Trophoblast cell (in vitro differentiated cells and primary cell): ENCODE measurements around the gene TOPAZ1.

Experiments used
- DNase-seq, 2 donors: peaks; one replicate each; pipeline ENCODE4 v3.0.0-alpha.2; 2016
- H2AFZ ChIP-seq: 2 replicates; pipeline ENCODE4 v1.6.1; 2013; ENCODE audit warnings: low read length, moderate library complexity, mild to moderate bottlenecking; ENCODE audit not compliant: insufficient read depth, poor library complexity
- H2AK5ac ChIP-seq: 2 replicates; pipeline ENCODE4 v1.6.1; 2013; ENCODE audit warnings: mild to moderate bottlenecking, low read length
- H2BK120ac ChIP-seq: 2 replicates; pipeline ENCODE4 v1.6.1; 2013; ENCODE audit warnings: low read length, mild to moderate bottlenecking, moderate library complexity; ENCODE audit not compliant: insufficient read depth, poor library complexity
- H2BK12ac ChIP-seq: 2 replicates; pipeline ENCODE4 v1.6.1; 2013; ENCODE audit warnings: mild to moderate bottlenecking, low read length, moderate library complexity
- H2BK5ac ChIP-seq: 2 replicates; pipeline ENCODE4 v1.6.1; 2013; ENCODE audit warnings: low read length, low read depth, moderate library complexity, mild to moderate bottlenecking; ENCODE audit not compliant: poor library complexity
- H3K14ac ChIP-seq: 2 replicates; pipeline ENCODE4 v1.6.1; 2013; ENCODE audit warnings: mild to moderate bottlenecking, low read length
- H3K18ac ChIP-seq: 2 replicates; pipeline ENCODE4 v1.6.1; 2013; ENCODE audit warnings: mild to moderate bottlenecking, low read length
- H3K23ac ChIP-seq: 2 replicates; pipeline ENCODE4 v1.6.1; 2013; ENCODE audit warnings: low read length
- H3K27ac ChIP-seq: 2 replicates; pipeline ENCODE4 v1.5.1; 2013; ENCODE audit warnings: low read depth, mild to moderate bottlenecking, inconsistent platforms, low read length, moderate library complexity
- H3K27me3 ChIP-seq: 2 replicates; pipeline ENCODE4 v1.6.1; 2013; ENCODE audit warnings: inconsistent platforms, mild to moderate bottlenecking, low read length, moderate library complexity; ENCODE audit not compliant: insufficient read depth
- H3K36me3 ChIP-seq, 2 experiments: 1 replicate in 1 of 2; 2 replicates in 1 of 2; pipeline ENCODE4 v1.6.1; 2013; ENCODE audit warnings: low read length in 2 of 2, mild to moderate bottlenecking in 2 of 2, moderate library complexity in 1 of 2; ENCODE audit not compliant: insufficient read depth in 2 of 2, control insufficient read depth in 1 of 2
- H3K4ac ChIP-seq: 2 replicates; pipeline ENCODE4 v1.6.1; 2013; ENCODE audit warnings: low read depth, mild to moderate bottlenecking, low read length, moderate library complexity
- H3K4me1 ChIP-seq, 2 experiments: 1 replicate in 1 of 2; 2 replicates in 1 of 2; pipeline ENCODE4 v1.6.1; 2013; ENCODE audit warnings: low read length in 2 of 2, mild to moderate bottlenecking in 2 of 2, moderate library complexity in 1 of 2; ENCODE audit not compliant: insufficient read depth in 2 of 2, control insufficient read depth in 1 of 2
- H3K4me2 ChIP-seq: 2 replicates; pipeline ENCODE4 v1.6.1; 2013; ENCODE audit warnings: inconsistent platforms, mild to moderate bottlenecking, low read length, moderate library complexity
- H3K4me3 ChIP-seq: 2 replicates; pipeline ENCODE4 v1.5.1; 2013; ENCODE audit warnings: mild to moderate bottlenecking, low read depth, low read length, inconsistent platforms
- H3K79me1 ChIP-seq: one replicate; pipeline ENCODE4 v1.6.1; 2013; ENCODE audit warnings: low read length
- H3K79me2 ChIP-seq: 2 replicates; pipeline ENCODE4 v1.6.1; 2013; ENCODE audit warnings: low read length, mild to moderate bottlenecking; ENCODE audit not compliant: control insufficient read depth, insufficient read depth, poor library complexity
- H3K9ac ChIP-seq: 2 replicates; pipeline ENCODE4 v1.6.1; 2013; ENCODE audit warnings: mild to moderate bottlenecking, low read length
- H3K9me3 ChIP-seq: 2 replicates; pipeline ENCODE4 v1.6.1; 2013; ENCODE audit warnings: low read depth, mild to moderate bottlenecking, control low read depth, inconsistent platforms, low read length; ENCODE audit not compliant: insufficient read depth
- H4K12ac ChIP-seq: 2 replicates; pipeline ENCODE4 v1.6.1; 2013; ENCODE audit warnings: low read depth, mild to moderate bottlenecking, low read length, moderate library complexity
- H4K8ac ChIP-seq: 2 replicates; pipeline ENCODE4 v1.6.1; 2013; ENCODE audit warnings: low read depth, mild to moderate bottlenecking, low read length, moderate library complexity
- H4K91ac ChIP-seq: one replicate; pipeline ENCODE4 v1.6.1; 2013; ENCODE audit warnings: low read depth, mild to moderate bottlenecking, low read length, moderate library complexity
- WGBS: extraction: QIAGEN DNeasy Blood & Tissue Kit; methylation state at CpG from one replicate; pipeline ENCODE4 v1.1.7; 2013; ENCODE audit warnings: missing lambda C conversion rate; ENCODE audit not compliant: insufficient read length, insufficient coverage; ENCODE audit errors: extremely low coverage; 5-methylcytosine and 5-hydroxymethylcytosine counted together

TOPAZ1 gene

GRCh38 chr3:44292276-44292675, 50.6 kb downstream of the TOPAZ1 start:
- H3K18ac ChIP-seq, result no peak overlapping the region
- no peak overlapping the region for H3K4me3 ChIP-seq
- H3K9me3 ChIP-seq, result no peaks in the 10 kb centered on the region
- no peak for DNase-seq
- H3K36me3 ChIP-seq, result no peaks in the 10 kb centered on the region
- no peak overlapping the region for H2BK12ac ChIP-seq
- H3K4ac ChIP-seq, result no peak overlapping the region
- no peaks in the 10 kb centered on the region for H3K4me1 ChIP-seq
- H3K27me3 ChIP-seq, result no peaks in the 10 kb centered on the region
- H2BK120ac ChIP-seq, result no peak overlapping the region
- no peak overlapping the region for H3K14ac ChIP-seq
- H3K4me2 ChIP-seq, result no peak overlapping the region
- no peak overlapping the region for H3K27ac ChIP-seq
- no CpG with 5 or more reads among the region's 2 CpGs for WGBS
- no peak overlapping the region for H2AK5ac ChIP-seq
- no peak overlapping the region for H4K8ac ChIP-seq
- H2AFZ ChIP-seq, result no peak overlapping the region
- no peaks in the 10 kb centered on the region for H3K79me2 ChIP-seq
- no peak overlapping the region for H4K91ac ChIP-seq
- no peak overlapping the region for H3K9ac ChIP-seq
- H2BK5ac ChIP-seq, result no peak overlapping the region
- no peaks in the 10 kb centered on the region for H3K79me1 ChIP-seq
- H3K23ac ChIP-seq, result no peak overlapping the region
- H4K12ac ChIP-seq, result no peak overlapping the region

GRCh38 chr3:44292947-44293346, 51.3 kb downstream of the TOPAZ1 start:
- H2BK12ac ChIP-seq, result no peak overlapping the region
- no peak overlapping the region for H3K23ac ChIP-seq
- no peaks in the 10 kb centered on the region for H3K79me2 ChIP-seq
- no CpG with 5 or more reads among the region's 1 CpG for WGBS
- H3K9me3 ChIP-seq, result no peaks in the 10 kb centered on the region
- no peak overlapping the region for H3K18ac ChIP-seq
- H3K36me3 ChIP-seq, result no peaks in the 10 kb centered on the region
- no peak overlapping the region for H3K9ac ChIP-seq
- no peaks in the 10 kb centered on the region for H3K27me3 ChIP-seq
- no peak overlapping the region for H2AK5ac ChIP-seq
- no peak overlapping the region for H3K14ac ChIP-seq
- H4K91ac ChIP-seq, result no peak overlapping the region
- no peak overlapping the region for H3K27ac ChIP-seq
- no peak overlapping the region for H4K8ac ChIP-seq
- no peak overlapping the region for H3K4me2 ChIP-seq
- H4K12ac ChIP-seq, result no peak overlapping the region
- no peaks in the 10 kb centered on the region for H3K4me1 ChIP-seq
- H2BK120ac ChIP-seq, result no peak overlapping the region
- no peaks in the 10 kb centered on the region for H3K79me1 ChIP-seq
- H2AFZ ChIP-seq, result no peak overlapping the region
- H3K4me3 ChIP-seq, result no peak overlapping the region
- H3K4ac ChIP-seq, result no peak overlapping the region
- no peak for DNase-seq
- no peak overlapping the region for H2BK5ac ChIP-seq

GRCh38 chr3:44297255-44297654, 55.6 kb downstream of the TOPAZ1 start:
- no peak overlapping the region for H4K12ac ChIP-seq
- no peak overlapping the region for H2AFZ ChIP-seq
- no peak overlapping the region for H3K23ac ChIP-seq
- no peak overlapping the region for H3K14ac ChIP-seq
- H3K79me1 ChIP-seq, result no peaks in the 10 kb centered on the region
- H3K27ac ChIP-seq, result no peak overlapping the region
- H3K4ac ChIP-seq, result no peak overlapping the region
- no peak overlapping the region for H3K18ac ChIP-seq
- no peaks in the 10 kb centered on the region for H3K4me1 ChIP-seq
- no peak overlapping the region for H2BK5ac ChIP-seq
- no peak overlapping the region for H4K91ac ChIP-seq
- H3K9me3 ChIP-seq, result no peaks in the 10 kb centered on the region
- H2BK12ac ChIP-seq, result no peak overlapping the region
- H2BK120ac ChIP-seq, result no peak overlapping the region
- H4K8ac ChIP-seq, result no peak overlapping the region
- H3K9ac ChIP-seq, result no peak overlapping the region
- no peak for DNase-seq
- H2AK5ac ChIP-seq, result no peak overlapping the region
- no peaks in the 10 kb centered on the region for H3K36me3 ChIP-seq
- H3K4me2 ChIP-seq, result no peak overlapping the region
- no peak overlapping the region for H3K4me3 ChIP-seq
- H3K27me3 ChIP-seq, result no peaks in the 10 kb centered on the region
- H3K79me2 ChIP-seq, result no peaks in the 10 kb centered on the region

- H3K79me2 ChIP-seq, result no peaks in the 10 kb centered on the region
- no peak overlapping the region for H2AFZ ChIP-seq
- no peak overlapping the region for H3K4me2 ChIP-seq
- no peak overlapping the region for H3K23ac ChIP-seq
- H2BK120ac ChIP-seq, result no peak overlapping the region
- H3K27me3 ChIP-seq, result no peaks in the 10 kb centered on the region
- H2BK5ac ChIP-seq, result no peak overlapping the region
- no peak overlapping the region for H2AK5ac ChIP-seq
- no peak overlapping the region for H4K91ac ChIP-seq
- DNase-seq, result no peak
- no peak overlapping the region for H3K4ac ChIP-seq
- no peaks in the 10 kb centered on the region for H3K36me3 ChIP-seq
- H3K18ac ChIP-seq, result no peak overlapping the region
- H4K12ac ChIP-seq, result no peak overlapping the region
- no peaks in the 10 kb centered on the region for H3K4me1 ChIP-seq
- H3K4me3 ChIP-seq, result no peak overlapping the region
- no peak overlapping the region for H2BK12ac ChIP-seq
- no peak overlapping the region for H3K14ac ChIP-seq
- no peak overlapping the region for H3K9ac ChIP-seq
- H3K9me3 ChIP-seq, result no peaks in the 10 kb centered on the region
- no peaks in the 10 kb centered on the region for H3K79me1 ChIP-seq
- H3K27ac ChIP-seq, result no peak overlapping the region
- H4K8ac ChIP-seq, result no peak overlapping the region
- no CpG with 5 or more reads among the region's 3 CpGs for WGBS
Observed at GRCh38 chr3:44301746-44302145, 60.1 kb downstream of the TOPAZ1 start.

- Histone ChIP-seq H3K23ac (no peak overlapping the region), H4K91ac (no peak overlapping the region), H3K79me1 (no peaks in the 10 kb centered on the region), H3K4me2 (no peak overlapping the region), H2BK120ac (no peak overlapping the region), H3K79me2 (no peaks in the 10 kb centered on the region), H2AFZ (no peak overlapping the region), H2BK5ac (no peak overlapping the region), H2BK12ac (no peak overlapping the region), H3K18ac (no peak overlapping the region), H3K27ac (no peak overlapping the region), H3K4me1 (no peaks in the 10 kb centered on the region), H3K27me3 (no peaks in the 10 kb centered on the region), H2AK5ac (no peak overlapping the region), H3K9me3 (no peaks in the 10 kb centered on the region), H4K8ac (no peak overlapping the region), H3K9ac (no peak overlapping the region), H3K4me3 (no peak overlapping the region), H3K4ac (no peak overlapping the region), H4K12ac (no peak overlapping the region), H3K14ac (no peak overlapping the region), H3K36me3 (no peaks in the 10 kb centered on the region)
- DNase-seq, result no peak
Observed at GRCh38 chr3:44309500-44309899, 67.8 kb downstream of the TOPAZ1 start.
